Stimulated activated CD8-positive, alpha-beta memory T cell treated with anti-CD3 and anti-CD28 coated beads, Interleukin-4, amount 100 ng/mL, for 48 hours (primary cell): Measurements from ENCODE around the gene CREBBP.
"Not testable (repeated sequence)": the region's sequence is repeated elsewhere in the genome, so short reads cannot be mapped to it uniquely, and the experiment has no call there.

Experiments
- DNase-seq: peaks from one replicate; pipeline ENCODE4 v3.0.0-alpha.2; 2020

Gene CREBBP

GRCh38 chr16:3731126-3731935 is 149.2 kb downstream of the CREBBP start:
- DNase-seq = no peak

- no peak for DNase-seq
Measured at GRCh38 chr16:3730161-3731125, 150.1 kb downstream of the CREBBP start.

GRCh38 chr16:3729161-3730112 is 151.1 kb downstream of the CREBBP start:
- DNase-seq = no peak

- no peak for DNase-seq
Measured at GRCh38 chr16:3728424-3729160, 151.9 kb downstream of the CREBBP start.

- DNase-seq = no peak
Measured at GRCh38 chr16:3727806-3728381, 152.6 kb downstream of the CREBBP start.

- no peak for DNase-seq
Measured at GRCh38 chr16:3726021-3726687, 154.4 kb downstream of the CREBBP start.

GRCh38 chr16:3725276-3725675 is 155.2 kb downstream of the CREBBP start:
- DNase-seq = no peak

GRCh38 chr16:3722508-3722907 is 158.0 kb downstream of the CREBBP start:
- DNase-seq = no peak

GRCh38 chr16:3720418-3720817 is 160.1 kb downstream of the CREBBP start:
- no peak for DNase-seq

- no peak for DNase-seq
Measured at GRCh38 chr16:3718628-3719027, 161.9 kb downstream of the CREBBP start.

GRCh38 chr16:3718019-3718391 is 162.5 kb downstream of the CREBBP start:
- no peak for DNase-seq

- DNase-seq = peak; percentile 94
Measured at GRCh38 chr16:3717235-3718018, 163.1 kb downstream of the CREBBP start, which contains the start of gene TRAP1. Gene TRAP1 (minus strand): TSS chr16:3717524. CDS start chr16:3717508, 16 bp downstream.

- peak; percentile 61 for DNase-seq
Measured at GRCh38 chr16:3716831-3717234, 163.7 kb downstream of the CREBBP start.

- DNase-seq = no peak
Measured at GRCh38 chr16:3715430-3715829, 165.1 kb downstream of the CREBBP start.

- DNase-seq = not testable (repeated sequence)
Measured at GRCh38 chr16:3714378-3714777, 166.1 kb downstream of the CREBBP start.

- DNase-seq = no peak
Measured at GRCh38 chr16:3713587-3714242, 166.8 kb downstream of the CREBBP start.

GRCh38 chr16:3712861-3713372 is 167.6 kb downstream of the CREBBP start:
- DNase-seq = no peak

- DNase-seq = no peak
Measured at GRCh38 chr16:3706253-3707012, 174.1 kb downstream of the CREBBP start.
